GM08714 (cell line): ENCODE data around the gene OR6B3.
"Not testable (repeated sequence)": the region's sequence is repeated elsewhere in the genome, so short reads cannot be mapped to it uniquely, and the experiment has no call there.

Source experiments
- H3K4me3 ChIP-seq: fragments of 200-500 bp; sonication (Bioruptor generic); 2 replicates; pipeline ENCODE4 v1.5.1; 2014; ENCODE audit warnings: mild to moderate bottlenecking, low read length, inconsistent platforms
- ZNF274 ChIP-seq: IDR thresholded peaks from 2 replicates; pipeline ENCODE4 v1.6.1; 2012; ENCODE audit warnings: mild to moderate bottlenecking, low read depth, low read length

OR6B3 gene

GRCh38 chr2:240056678-240057077 lies 3.4 kb upstream of the OR6B3 start:
- no peak for TF ChIP-seq ZNF274
- no peak overlapping the region for H3K4me3 ChIP-seq

GRCh38 chr2:240055177-240055917 lies 2.0 kb upstream of the OR6B3 start:
- H3K4me3 ChIP-seq = no peak overlapping the region
- no peak for TF ChIP-seq ZNF274

- H3K4me3 ChIP-seq = no peak overlapping the region
- no peak for TF ChIP-seq ZNF274
These were observed 797 bp downstream of the OR6B3 start for GRCh38 chr2:240052524-240052923.

DNA sequence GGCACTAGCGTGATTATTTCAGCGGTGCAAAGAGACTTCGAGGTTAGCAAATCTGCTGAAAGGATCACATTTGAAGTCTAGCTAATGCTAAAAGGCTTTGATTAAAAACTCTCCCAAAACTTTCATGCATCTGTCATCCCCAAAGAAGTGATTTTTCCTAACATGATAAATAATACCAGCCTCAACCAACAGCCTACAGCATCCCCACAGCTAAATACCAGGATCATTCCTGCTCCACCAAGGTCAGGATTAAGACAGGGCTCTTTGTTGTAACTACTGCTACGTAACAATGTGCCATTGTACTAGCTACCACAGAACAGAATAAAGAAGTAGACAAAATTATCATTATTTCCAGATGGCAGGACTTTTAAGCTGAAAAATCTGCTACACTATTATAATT lies 1.6 kb downstream of the OR6B3 start:
- TF ChIP-seq ZNF274 = no peak
- no peak overlapping the region for H3K4me3 ChIP-seq

DNA sequence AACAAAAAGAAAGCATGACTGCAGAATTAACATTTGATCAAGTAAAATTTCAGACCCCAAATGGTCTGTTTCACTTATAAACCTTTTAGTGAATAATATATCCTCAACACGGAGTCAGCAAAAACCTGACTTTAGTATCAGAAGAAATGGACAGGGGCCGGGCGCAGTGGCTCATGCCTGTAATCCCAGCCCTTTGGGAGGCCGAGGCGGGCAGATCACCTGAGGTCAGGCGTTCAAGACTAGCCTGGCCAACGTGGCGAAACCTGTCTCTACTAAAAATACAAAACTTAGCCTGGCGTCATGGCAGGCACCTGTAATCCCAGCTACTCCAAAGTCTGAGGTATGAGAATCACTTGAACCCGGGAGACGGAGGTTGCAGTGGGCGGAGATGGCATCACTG lies 3.0 kb downstream of the OR6B3 start:
- no peak for TF ChIP-seq ZNF274
- no peak overlapping the region for H3K4me3 ChIP-seq

DNA sequence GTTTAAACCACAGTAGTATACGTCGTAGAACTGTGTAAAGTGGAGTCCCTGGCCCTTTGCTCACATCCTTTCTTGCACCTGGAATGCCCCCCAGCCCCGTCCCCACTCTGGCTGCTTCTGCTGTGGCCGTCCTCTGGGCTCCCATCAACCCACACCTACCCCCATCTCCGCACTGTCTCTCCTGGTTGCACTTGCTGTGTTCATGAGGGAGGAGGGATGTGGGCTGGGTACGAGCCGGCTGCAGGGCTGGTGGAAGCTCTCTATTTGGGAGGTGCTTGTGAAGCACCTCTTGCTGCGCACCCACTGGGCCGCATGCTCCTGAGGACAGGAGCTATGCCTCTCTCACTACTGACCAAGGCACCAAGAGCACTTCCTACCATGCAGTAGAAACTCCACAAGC lies 5.1 kb downstream of the OR6B3 start:
- H3K4me3 ChIP-seq = no peak overlapping the region
- no peak for TF ChIP-seq ZNF274

- no peak overlapping the region for H3K4me3 ChIP-seq
- no peak for TF ChIP-seq ZNF274
These were observed 8.2 kb downstream of the OR6B3 start for GRCh38 chr2:240045098-240045497.

- H3K4me3 ChIP-seq = not testable (repeated sequence)
These were observed 9.2 kb downstream of the OR6B3 start for GRCh38 chr2:240044096-240044495.

GRCh38 chr2:240043279-240043989 lies 9.9 kb downstream of the OR6B3 start:
- no peak for TF ChIP-seq ZNF274
- no peak overlapping the region for H3K4me3 ChIP-seq

- no peak overlapping the region for H3K4me3 ChIP-seq
- no peak for TF ChIP-seq ZNF274
These were observed 10.6 kb downstream of the OR6B3 start for GRCh38 chr2:240042740-240043139.

DNA sequence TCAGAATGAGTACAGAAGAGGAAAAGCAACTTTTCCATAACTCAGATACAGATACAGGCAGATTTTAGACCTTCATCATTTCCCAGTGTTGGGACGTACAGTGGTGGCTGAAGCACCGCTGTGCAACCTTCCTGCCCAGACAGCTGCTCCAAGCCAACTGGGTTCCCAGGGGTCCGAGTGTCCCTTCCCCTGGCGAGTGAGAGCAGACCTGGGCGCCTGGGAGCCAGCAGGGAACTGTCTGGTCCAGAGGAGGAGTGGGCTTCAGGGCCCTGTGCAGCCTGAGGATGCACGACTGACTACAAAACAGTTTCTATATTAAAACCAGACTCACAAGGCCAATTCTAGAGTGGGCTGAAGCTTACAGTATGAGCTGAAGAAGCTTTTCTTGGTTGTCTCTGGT lies 12.0 kb downstream of the OR6B3 start:
- TF ChIP-seq ZNF274 = no peak
- no peak overlapping the region for H3K4me3 ChIP-seq

DNA sequence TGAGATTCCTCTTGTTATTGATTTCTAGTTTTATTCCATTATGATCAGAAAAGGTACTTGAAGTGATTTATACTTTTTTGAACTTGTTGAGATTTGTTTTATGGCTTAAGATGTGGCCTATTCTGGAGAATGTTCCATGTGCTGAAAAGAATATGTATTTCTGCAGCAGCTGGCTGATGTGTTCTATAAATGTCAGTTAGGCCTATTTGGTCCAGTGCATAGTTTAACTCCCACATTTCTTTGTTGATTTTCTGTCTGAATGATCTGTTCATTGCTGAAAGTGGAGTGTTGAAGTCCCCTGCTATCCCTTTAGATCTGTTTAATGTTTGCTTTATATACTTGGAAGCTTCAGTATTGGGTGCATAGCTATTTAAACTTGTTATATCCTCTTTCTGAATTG lies 16.0 kb downstream of the OR6B3 start:
- H3K4me3 ChIP-seq = no peak overlapping the region
- TF ChIP-seq ZNF274 = no peak

GRCh38 chr2:240033330-240033678 lies 20.0 kb downstream of the OR6B3 start:
- TF ChIP-seq ZNF274 = no peak

GRCh38 chr2:240032406-240033329 lies 20.7 kb downstream of the OR6B3 start:
- no peak for TF ChIP-seq ZNF274
- no peak overlapping the region for H3K4me3 ChIP-seq

More at GRCh38 chr2:240033330-240033678, 20.0 kb downstream of the OR6B3 start:
- no peak overlapping the region for H3K4me3 ChIP-seq
